OCI-LY1 (cell line): ENCODE measurements around the gene SCIN.

Source experiments
- H2AFZ ChIP-seq: fragments of 200-600 bp; sonication (generic), shearing (Covaris generic); 2 replicates; pipeline ENCODE4 v1.6.0; 2014; ENCODE audit warnings: antibody characterized with exemption, mild to moderate bottlenecking, low read length
- H3F3A ChIP-seq: fragments of 200-600 bp; sonication (generic), shearing (Covaris generic); 2 replicates; pipeline ENCODE4 v1.6.0; 2014; ENCODE audit warnings: mild to moderate bottlenecking, antibody characterized with exemption, low read length, moderate library complexity; ENCODE audit not compliant: insufficient read depth
- H3K27ac ChIP-seq: fragments of 200-600 bp; sonication (generic); 2 replicates; pipeline ENCODE4 v1.5.1; 2014; ENCODE audit warnings: low read length, mixed run types, mild to moderate bottlenecking, low read depth; ENCODE audit not compliant: poor library complexity, severe bottlenecking
- H3K27me3 ChIP-seq: fragments of 200-600 bp; sonication (generic); 2 replicates; pipeline ENCODE4 v1.6.0; 2014; ENCODE audit warnings: antibody characterized with exemption, mild to moderate bottlenecking, low read length, moderate library complexity; ENCODE audit not compliant: insufficient read depth
- H3K36me3 ChIP-seq: fragments of 200-600 bp; sonication (generic); 2 replicates; pipeline ENCODE4 v1.6.1; 2014; ENCODE audit warnings: mild to moderate bottlenecking, antibody characterized with exemption, low read length, moderate library complexity, mixed read lengths; ENCODE audit not compliant: insufficient read depth
- H3K4me1 ChIP-seq: fragments of 200-600 bp; sonication (generic); 2 replicates; pipeline ENCODE4 v1.5.1; 2014; ENCODE audit warnings: mild to moderate bottlenecking, low read length, moderate library complexity; ENCODE audit not compliant: insufficient read depth, severe bottlenecking
- H3K4me2 ChIP-seq: fragments of 200-600 bp; sonication (generic), shearing (Covaris generic); 2 replicates; pipeline ENCODE4 v1.6.1; 2014; ENCODE audit warnings: low read length
- H3K4me3 ChIP-seq: fragments of 200-600 bp; sonication (generic); 2 replicates; pipeline ENCODE4 v1.5.1; 2014; ENCODE audit warnings: low read length, low read depth, mild to moderate bottlenecking, mixed read lengths; ENCODE audit not compliant: poor library complexity, severe bottlenecking
- H3K79me2 ChIP-seq: fragments of 200-600 bp; shearing (Covaris generic); 2 replicates; pipeline ENCODE4 v1.6.1; 2016; ENCODE audit warnings: mixed run types, low read length, mixed read lengths; ENCODE audit not compliant: insufficient read depth
- H3K9ac ChIP-seq: fragments of 200-600 bp; sonication (generic), shearing (Covaris generic); 2 replicates; pipeline ENCODE4 v1.6.1; 2014; ENCODE audit warnings: mild to moderate bottlenecking, low read length, mixed read lengths
- H3K9me2 ChIP-seq: fragments of 200-600 bp; sonication (generic), shearing (Covaris generic); 2 replicates; pipeline ENCODE4 v1.6.1; 2014; ENCODE audit warnings: low read depth, mild to moderate bottlenecking, low read length, mixed read lengths
- H3K9me3 ChIP-seq: fragments of 200-600 bp; shearing (Covaris generic); 2 replicates; pipeline ENCODE4 v1.6.1; 2014; ENCODE audit warnings: low read length, mixed read lengths
- H4K20me1 ChIP-seq: fragments of 200-600 bp; sonication (generic), shearing (Covaris generic); 2 replicates; pipeline ENCODE4 v1.6.0; 2016; ENCODE audit warnings: mild to moderate bottlenecking, low read length; ENCODE audit not compliant: insufficient read depth
- EZH2 ChIP-seq: fragments of 200-600 bp; sonication (generic), shearing (Covaris generic); IDR thresholded peaks from 2 replicates; pipeline ENCODE4 v1.8.0; 2017; ENCODE audit warnings: borderline replicate concordance, mixed run types, mild to moderate bottlenecking, antibody characterized with exemption, low read length, moderate library complexity, mixed read lengths
- TF ChIP-seq, protein P1 (sequence below): fragments of 200-600 bp; sonication (generic), shearing (Covaris generic); IDR thresholded peaks from 2 replicates; pipeline ENCODE4 v1.5.1; 2017; ENCODE audit warnings: mild to moderate bottlenecking, antibody characterized with exemption, low read length, moderate library complexity, mixed read lengths

Gene SCIN

GRCh38 chr7:12701433-12701832 is 130.9 kb downstream of the SCIN start:
- Histone ChIP-seq H3K4me3 (no peak overlapping the region), H3K9ac (no peak overlapping the region), H3K4me2 (no peak overlapping the region), H3K36me3 (no peaks in the 10 kb centered on the region), H3K9me3 (no peaks in the 10 kb centered on the region), H3K27me3 (no peaks in the 10 kb centered on the region), H2AFZ (no peak overlapping the region), H3K4me1 (no peaks in the 10 kb centered on the region), H3K79me2 (no peaks in the 10 kb centered on the region), H3K27ac (no peak overlapping the region), H3K9me2 (no peaks in the 10 kb centered on the region), H3F3A (no peaks in the 10 kb centered on the region), H4K20me1 (no peaks in the 10 kb centered on the region)
- TF ChIP-seq, protein P1, sequence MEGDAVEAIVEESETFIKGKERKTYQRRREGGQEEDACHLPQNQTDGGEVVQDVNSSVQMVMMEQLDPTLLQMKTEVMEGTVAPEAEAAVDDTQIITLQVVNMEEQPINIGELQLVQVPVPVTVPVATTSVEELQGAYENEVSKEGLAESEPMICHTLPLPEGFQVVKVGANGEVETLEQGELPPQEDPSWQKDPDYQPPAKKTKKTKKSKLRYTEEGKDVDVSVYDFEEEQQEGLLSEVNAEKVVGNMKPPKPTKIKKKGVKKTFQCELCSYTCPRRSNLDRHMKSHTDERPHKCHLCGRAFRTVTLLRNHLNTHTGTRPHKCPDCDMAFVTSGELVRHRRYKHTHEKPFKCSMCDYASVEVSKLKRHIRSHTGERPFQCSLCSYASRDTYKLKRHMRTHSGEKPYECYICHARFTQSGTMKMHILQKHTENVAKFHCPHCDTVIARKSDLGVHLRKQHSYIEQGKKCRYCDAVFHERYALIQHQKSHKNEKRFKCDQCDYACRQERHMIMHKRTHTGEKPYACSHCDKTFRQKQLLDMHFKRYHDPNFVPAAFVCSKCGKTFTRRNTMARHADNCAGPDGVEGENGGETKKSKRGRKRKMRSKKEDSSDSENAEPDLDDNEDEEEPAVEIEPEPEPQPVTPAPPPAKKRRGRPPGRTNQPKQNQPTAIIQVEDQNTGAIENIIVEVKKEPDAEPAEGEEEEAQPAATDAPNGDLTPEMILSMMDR, result no peak
- no peak for TF ChIP-seq EZH2

DNA sequence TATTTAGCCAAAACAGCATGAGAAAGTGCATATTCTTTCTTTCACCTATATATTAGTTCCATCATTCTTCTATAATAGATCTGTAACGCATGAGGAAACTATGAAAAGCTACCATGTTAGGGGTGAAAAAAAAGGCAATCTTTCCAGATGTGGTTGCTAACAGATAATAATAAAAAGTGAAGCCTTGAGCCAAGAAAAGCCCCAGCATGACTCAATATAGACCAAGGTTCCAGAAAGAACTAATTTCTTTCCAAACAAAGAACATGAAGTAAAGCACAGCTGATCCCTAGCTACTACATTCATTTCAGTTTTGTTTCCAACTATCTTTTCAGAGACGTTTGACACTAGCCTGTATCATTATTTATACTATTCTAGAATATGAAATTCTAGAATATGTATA is 133.4 kb downstream of the SCIN start:
- Histone ChIP-seq H3K27me3 (no peaks in the 10 kb centered on the region), H3F3A (no peaks in the 10 kb centered on the region), H3K36me3 (no peaks in the 10 kb centered on the region), H3K9ac (no peak overlapping the region), H2AFZ (no peak overlapping the region), H3K79me2 (no peaks in the 10 kb centered on the region), H4K20me1 (no peaks in the 10 kb centered on the region), H3K27ac (no peak overlapping the region), H3K4me1 (no peaks in the 10 kb centered on the region), H3K9me2 (no peaks in the 10 kb centered on the region), H3K4me3 (no peak overlapping the region), H3K9me3 (no peaks in the 10 kb centered on the region), H3K4me2 (no peak overlapping the region)
- no peak for TF ChIP-seq EZH2
- TF ChIP-seq, protein P1, result no peak

GRCh38 chr7:12705878-12706277 is 135.4 kb downstream of the SCIN start:
- H3F3A ChIP-seq, result no peaks in the 10 kb centered on the region
- no peaks in the 10 kb centered on the region for H3K36me3 ChIP-seq
- H3K27me3 ChIP-seq, result no peaks in the 10 kb centered on the region
- TF ChIP-seq, protein P1, result no peak
- TF ChIP-seq EZH2, result no peak
- no peak overlapping the region for H3K4me3 ChIP-seq
- H3K9ac ChIP-seq, result no peak overlapping the region
- H3K9me2 ChIP-seq, result no peaks in the 10 kb centered on the region
- no peaks in the 10 kb centered on the region for H3K4me1 ChIP-seq
- H4K20me1 ChIP-seq, result no peaks in the 10 kb centered on the region
- H3K4me2 ChIP-seq, result no peak overlapping the region
- H3K79me2 ChIP-seq, result no peaks in the 10 kb centered on the region
- no peak overlapping the region for H3K27ac ChIP-seq
- H3K9me3 ChIP-seq, result no peaks in the 10 kb centered on the region
- H2AFZ ChIP-seq, result no peak overlapping the region
